ENCODE data around the gene TMEM178A. TPM values are rescaled to one million over a fixed set of nuclear protein-coding genes. Genes with fewer than 3 reads are reported as not detected.

The TMEM178A gene
- total and polyA plus RNA-seq, 2 of the 4 experiments (the other 2 are of a cell fraction): 0.18 to 1.8 TPM

DNA sequence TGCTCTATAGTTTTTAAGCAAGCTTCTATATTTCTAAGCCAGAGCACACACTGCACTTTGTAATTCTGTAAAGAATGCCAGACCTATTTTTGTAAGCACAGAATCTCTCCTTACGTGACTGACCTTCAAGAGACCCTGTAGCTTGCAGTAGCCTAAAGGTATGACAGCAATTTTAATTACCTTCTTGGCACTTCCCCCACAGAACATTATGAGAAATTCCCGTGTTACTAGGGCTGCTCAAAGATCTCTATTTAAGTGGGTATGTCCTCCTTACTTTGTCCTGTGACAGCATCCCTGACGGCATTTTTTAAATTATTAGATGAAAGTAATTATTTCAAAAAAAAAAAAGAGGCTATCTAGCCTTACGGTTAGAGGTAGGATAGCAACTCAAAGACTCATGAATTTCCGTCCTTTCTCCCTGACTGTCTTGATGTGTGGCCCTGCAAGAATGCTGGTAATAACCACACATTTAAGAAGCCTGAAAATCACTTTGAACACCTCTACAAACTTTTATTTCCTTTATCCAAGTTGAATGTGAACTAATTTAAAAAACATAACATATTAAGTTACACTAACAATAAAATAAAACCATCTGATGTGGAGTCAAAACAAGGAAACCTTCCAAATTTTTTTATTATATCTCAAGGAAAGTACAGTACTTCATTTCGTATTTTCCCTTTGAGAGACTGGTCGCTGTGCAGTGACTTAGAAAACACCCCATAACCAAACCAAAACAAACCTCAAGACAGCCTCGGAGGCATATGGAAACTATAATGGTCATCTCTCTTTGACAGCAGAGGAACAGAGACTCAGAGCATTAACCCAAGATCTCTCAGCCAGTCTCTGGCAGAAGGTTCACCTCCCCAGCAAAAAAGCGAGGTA is 58.5 kb downstream of the TMEM178A start:
- CTCF ChIA-PET: no interaction called here

More for the DNA sequence above, 58.5 kb downstream of the TMEM178A start:
- ATAC-seq (ENCODE audit: low read depth): no peak
- TF ChIP-seq MAFK (IDR thresholded peaks at IDR 0.05; ENCODE audit: low read depth, low read length) (no peak), SMC3 (IDR thresholded peaks at IDR 0.05; ENCODE audit: low read depth, low read length) (no peak), MAZ (IDR thresholded peaks at IDR 0.05; ENCODE audit: borderline replicate concordance, low read depth, low read length) (no peak), RCOR1 (IDR thresholded peaks at IDR 0.05; ENCODE audit: insufficient replicate concordance, low read length) (no peak), MXI1 (IDR thresholded peaks at IDR 0.05; ENCODE audit: borderline replicate concordance, low read depth, low read length) (no peak), NFE2L2 (IDR thresholded peaks at IDR 0.05; ENCODE audit: low read depth, low read length) (no peak), CHD1 (IDR thresholded peaks at IDR 0.05; ENCODE audit: low read depth, low read length) (no peak), RAD21 (IDR thresholded peaks at IDR 0.05; ENCODE audit: low read length) (no peak), FOS (IDR thresholded peaks at IDR 0.05; ENCODE audit: low read depth, low read length) (no peak), POLR2A (IDR thresholded peaks at IDR 0.05; ENCODE audit: low read depth, low read length) (no peak), BHLHE40 (IDR thresholded peaks at IDR 0.05; ENCODE audit: low read depth, low read length) (no peak)
- TF ChIP-seq, protein P1, sequence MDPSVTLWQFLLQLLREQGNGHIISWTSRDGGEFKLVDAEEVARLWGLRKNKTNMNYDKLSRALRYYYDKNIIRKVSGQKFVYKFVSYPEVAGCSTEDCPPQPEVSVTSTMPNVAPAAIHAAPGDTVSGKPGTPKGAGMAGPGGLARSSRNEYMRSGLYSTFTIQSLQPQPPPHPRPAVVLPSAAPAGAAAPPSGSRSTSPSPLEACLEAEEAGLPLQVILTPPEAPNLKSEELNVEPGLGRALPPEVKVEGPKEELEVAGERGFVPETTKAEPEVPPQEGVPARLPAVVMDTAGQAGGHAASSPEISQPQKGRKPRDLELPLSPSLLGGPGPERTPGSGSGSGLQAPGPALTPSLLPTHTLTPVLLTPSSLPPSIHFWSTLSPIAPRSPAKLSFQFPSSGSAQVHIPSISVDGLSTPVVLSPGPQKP (IDR thresholded peaks at IDR 0.05; ENCODE audit: borderline replicate concordance, low read depth, low read length): no peak
- TF ChIP-seq, protein P2, sequence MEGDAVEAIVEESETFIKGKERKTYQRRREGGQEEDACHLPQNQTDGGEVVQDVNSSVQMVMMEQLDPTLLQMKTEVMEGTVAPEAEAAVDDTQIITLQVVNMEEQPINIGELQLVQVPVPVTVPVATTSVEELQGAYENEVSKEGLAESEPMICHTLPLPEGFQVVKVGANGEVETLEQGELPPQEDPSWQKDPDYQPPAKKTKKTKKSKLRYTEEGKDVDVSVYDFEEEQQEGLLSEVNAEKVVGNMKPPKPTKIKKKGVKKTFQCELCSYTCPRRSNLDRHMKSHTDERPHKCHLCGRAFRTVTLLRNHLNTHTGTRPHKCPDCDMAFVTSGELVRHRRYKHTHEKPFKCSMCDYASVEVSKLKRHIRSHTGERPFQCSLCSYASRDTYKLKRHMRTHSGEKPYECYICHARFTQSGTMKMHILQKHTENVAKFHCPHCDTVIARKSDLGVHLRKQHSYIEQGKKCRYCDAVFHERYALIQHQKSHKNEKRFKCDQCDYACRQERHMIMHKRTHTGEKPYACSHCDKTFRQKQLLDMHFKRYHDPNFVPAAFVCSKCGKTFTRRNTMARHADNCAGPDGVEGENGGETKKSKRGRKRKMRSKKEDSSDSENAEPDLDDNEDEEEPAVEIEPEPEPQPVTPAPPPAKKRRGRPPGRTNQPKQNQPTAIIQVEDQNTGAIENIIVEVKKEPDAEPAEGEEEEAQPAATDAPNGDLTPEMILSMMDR (conservative IDR thresholded peaks at IDR 0.05; ENCODE audit: low read depth, low read length): no peak
- TF ChIP-seq, protein P3, sequence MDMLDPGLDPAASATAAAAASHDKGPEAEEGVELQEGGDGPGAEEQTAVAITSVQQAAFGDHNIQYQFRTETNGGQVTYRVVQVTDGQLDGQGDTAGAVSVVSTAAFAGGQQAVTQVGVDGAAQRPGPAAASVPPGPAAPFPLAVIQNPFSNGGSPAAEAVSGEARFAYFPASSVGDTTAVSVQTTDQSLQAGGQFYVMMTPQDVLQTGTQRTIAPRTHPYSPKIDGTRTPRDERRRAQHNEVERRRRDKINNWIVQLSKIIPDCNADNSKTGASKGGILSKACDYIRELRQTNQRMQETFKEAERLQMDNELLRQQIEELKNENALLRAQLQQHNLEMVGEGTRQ (IDR thresholded peaks at IDR 0.05; ENCODE audit: low read depth, low read length): no peak
- H2AK9ac ChIP-seq (replicated peaks; ENCODE audit: low read depth, low read length, poor library complexity): no peak overlapping the region
- H4K20me1 ChIP-seq (ENCODE audit: insufficient read depth, low read length): no peaks in the 10 kb centered on the region
- H3K4ac ChIP-seq (ENCODE audit: low read depth, low read length): no peak overlapping the region
- no peak overlapping the region for H2BK15ac ChIP-seq (ENCODE audit: low read depth, low read length)
- no peak overlapping the region; the same call in 1 of the 2 replicates for H3K14ac ChIP-seq (replicated peaks; ENCODE audit: low read depth, low read length)
- H3K4me1 ChIP-seq (ENCODE audit: control insufficient read depth, insufficient read depth, low read length): no peaks in the 10 kb centered on the region; the same call in 1 of the 2 replicates
- no peak overlapping the region for H3K56ac ChIP-seq (ENCODE audit: extremely low read depth, insufficient read depth, low read length)
- H3K27ac ChIP-seq (ENCODE audit: insufficient read depth, low read length): no peak overlapping the region
- no peak overlapping the region for H4K8ac ChIP-seq (ENCODE audit: low read depth in 2 of 2, low read length in 2 of 2)
- H3K27me3 ChIP-seq (ENCODE audit: control insufficient read depth, insufficient read depth, low read length): no peaks in the 10 kb centered on the region
- BruUV-seq (replicated peaks): no TSS peak
- POLR2A ChIA-PET (ENCODE audit: unreplicated experiment): no interaction called here
- H4K91ac ChIP-seq (ENCODE audit: insufficient read depth, low read depth, low read length): no peak overlapping the region
- intact Hi-C loops (cut with micrococcal nuclease): no loop called here
- H3K9ac ChIP-seq (ENCODE audit: low read depth, low read length): no peak overlapping the region
- 0 out of 4 replicates have a peak, but pooled peaks cover 0 to 3% of the 10 kb centered on the region in 2 experiments for H3K79me1 ChIP-seq (ENCODE audit: low read depth in 1 of 2, low read length in 2 of 2)
- H3K4me3 ChIP-seq (ENCODE audit: insufficient read depth, low read depth, low read length): no peak overlapping the region
- H2BK5ac ChIP-seq (ENCODE audit: low read depth, low read length, poor library complexity, severe bottlenecking): no peak overlapping the region
- no peaks in the 10 kb centered on the region for H3K36me3 ChIP-seq (ENCODE audit: control insufficient read depth, insufficient read depth, low read length)
- H3K9me3 ChIP-seq (ENCODE audit: control insufficient read depth, insufficient read depth, low read length): no peaks in the 10 kb centered on the region
- H4K5ac ChIP-seq (ENCODE audit: low read depth, low read length): no peak overlapping the region
- no peaks in the 10 kb centered on the region; the same call in 1 of the 2 replicates for H3K9me1 ChIP-seq (ENCODE audit: insufficient read depth, low read length)
- WGBS, 2 experiments (ENCODE audit: extremely low coverage in 2 of 2, insufficient read length in 1 of 2): no CpG with 5 or more reads among the region's 9 CpGs
- no peak overlapping the region for H2AFZ ChIP-seq (replicated peaks; ENCODE audit: low read length, poor library complexity)
- H2AK5ac ChIP-seq (ENCODE audit: low read depth, low read length): no peak overlapping the region
- no peak overlapping the region for H3K4me2 ChIP-seq (ENCODE audit: low read depth, low read length)
- no peak overlapping the region for H2BK20ac ChIP-seq (ENCODE audit: low read depth, low read length)
- H2BK120ac ChIP-seq (ENCODE audit: low read depth, low read length): no peak overlapping the region
- no peak overlapping the region for H3K23ac ChIP-seq (ENCODE audit: low read depth, low read length)
- no peak for DNase-seq
- in situ Hi-C loops (cut with MboI; ENCODE audit: low sequenced_read_pairs): no loop called here
- no peak overlapping the region for H3K18ac ChIP-seq (ENCODE audit: low read depth, low read length)
- dilution Hi-C loops (cut with HindIII; ENCODE audit: low sequenced_read_pairs, unreplicated experiment): no loop called here

Data from IMR-90 (cell line).